HL-60 (cell line): ENCODE data around the gene NOX5.

ENCODE experiments used
- DNase-seq, 2 experiments: peaks; one replicate each; pipeline ENCODE4 v3.0.0-alpha.2; 2010 to 2020; ENCODE audit warnings: low read depth in 1 of 2, low spot score in 1 of 2
- H3K27ac ChIP-seq: fragments of 250-450 bp; sonication (Bioruptor Pico); replicated peaks from 2 replicates; pipeline ENCODE4 v1.5.1; 2020; ENCODE audit warnings: mild to moderate bottlenecking, moderate library complexity
- H3K27me3 ChIP-seq: fragments of 250-450 bp; sonication (Bioruptor Pico); 2 replicates; pipeline ENCODE4 v1.5.1; 2021; ENCODE audit warnings: mild to moderate bottlenecking, moderate library complexity; ENCODE audit not compliant: insufficient read depth, poor library complexity, severe bottlenecking
- H3K4me3 ChIP-seq: replicated peaks from 2 replicates; pipeline ENCODE4 v1.5.1; 2011; ENCODE audit warnings: mild to moderate bottlenecking, control low read depth, low read length; ENCODE audit not compliant: insufficient read depth
- CTCF ChIP-seq: IDR thresholded peaks from one replicate; pipeline ENCODE4 v1.5.1; 2011; ENCODE audit warnings: low read length, control low read depth, inconsistent platforms; ENCODE audit not compliant: insufficient read depth
- GABPA ChIP-seq: IDR thresholded peaks from 2 replicates; pipeline ENCODE4 v1.6.1; 2012; ENCODE audit warnings: low read depth
- POLR2AphosphoS5 ChIP-seq: IDR thresholded peaks from 2 replicates; pipeline ENCODE4 v1.6.1; 2012; ENCODE audit warnings: low read depth
- REST ChIP-seq: IDR thresholded peaks from 2 replicates; pipeline ENCODE4 v1.6.1; 2012; ENCODE audit warnings: low read depth; ENCODE audit not compliant: insufficient replicate concordance
- SPI1 ChIP-seq: IDR thresholded peaks from 2 replicates; pipeline ENCODE4 v1.6.1; 2012; ENCODE audit warnings: low read depth, mild to moderate bottlenecking, borderline replicate concordance

The NOX5 gene

GRCh38 chr15:69026355-69026754 lies 11.9 kb downstream of the NOX5 start:
- TF ChIP-seq SPI1: no peak
- no peak for TF ChIP-seq CTCF
- no peak for TF ChIP-seq POLR2AphosphoS5
- TF ChIP-seq GABPA: no peak
- no peak for TF ChIP-seq REST
- Histone ChIP-seq H3K27ac (no peak overlapping the region), H3K27me3 (no peaks in the 10 kb centered on the region), H3K4me3 (no peak overlapping the region)
- no peak for DNase-seq

GRCh38 chr15:69027976-69028518 lies 13.6 kb downstream of the NOX5 start:
- no peak for TF ChIP-seq CTCF
- TF ChIP-seq REST: no peak
- no peak for TF ChIP-seq POLR2AphosphoS5
- no peak for TF ChIP-seq SPI1
- no peak for TF ChIP-seq GABPA
- Histone ChIP-seq H3K4me3 (no peak overlapping the region), H3K27me3 (peaks cover 3% of the 10 kb centered on the region), H3K27ac (no peak overlapping the region)
- DNase-seq: no peak

- peak in 1 of 2 experiments; percentile 37 for DNase-seq
- peaks cover 3% of the 10 kb centered on the region for H3K27me3 ChIP-seq
- H3K4me3 ChIP-seq: no peak overlapping the region; the same call in 1 of the 2 replicates
- no peak overlapping the region for H3K27ac ChIP-seq
- TF ChIP-seq CTCF (peak; percentile 34), SPI1 (no peak), GABPA (no peak), POLR2AphosphoS5 (no peak), REST (no peak)
Observed at GRCh38 chr15:69031013-69032001, 16.8 kb downstream of the NOX5 start.
